SW480 (cell line): ENCODE results near the gene LIMS1.
A peak's percentile ranks its signal among the peaks of the same experiment; 100 is the strongest.
"Not testable (repeated sequence)": the region's sequence is repeated elsewhere in the genome, so short reads cannot be mapped to it uniquely, and the experiment has no call there.

Source experiments
- DNase-seq: peaks from one replicate; pipeline ENCODE4 v3.0.0-alpha.2; 2016; ENCODE audit warnings: low spot score

LIMS1 gene

DNA sequence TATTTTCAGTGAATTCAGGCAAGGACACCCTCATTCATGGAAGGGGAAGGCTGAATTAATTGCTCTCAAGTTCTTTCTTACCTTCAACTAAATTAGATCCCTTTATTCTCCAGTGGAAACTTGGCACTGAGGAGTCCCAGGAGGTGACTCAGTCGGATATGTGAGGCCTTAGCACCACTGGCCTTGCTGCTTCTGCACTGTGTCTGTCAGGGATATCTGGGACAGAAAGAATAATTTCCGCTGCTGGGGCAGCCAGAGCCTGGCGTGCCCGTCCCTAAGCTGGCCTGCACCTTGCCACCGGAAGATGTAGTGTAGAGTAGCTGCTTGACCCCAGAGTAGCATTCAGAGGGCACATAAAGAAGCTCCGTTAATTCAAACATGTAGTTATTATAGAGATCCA, 53.4 kb downstream of the LIMS1 start:
- no peak for DNase-seq

- no peak for DNase-seq
Observed at GRCh38 chr2:108588070-108588668, 53.9 kb downstream of the LIMS1 start.

DNA sequence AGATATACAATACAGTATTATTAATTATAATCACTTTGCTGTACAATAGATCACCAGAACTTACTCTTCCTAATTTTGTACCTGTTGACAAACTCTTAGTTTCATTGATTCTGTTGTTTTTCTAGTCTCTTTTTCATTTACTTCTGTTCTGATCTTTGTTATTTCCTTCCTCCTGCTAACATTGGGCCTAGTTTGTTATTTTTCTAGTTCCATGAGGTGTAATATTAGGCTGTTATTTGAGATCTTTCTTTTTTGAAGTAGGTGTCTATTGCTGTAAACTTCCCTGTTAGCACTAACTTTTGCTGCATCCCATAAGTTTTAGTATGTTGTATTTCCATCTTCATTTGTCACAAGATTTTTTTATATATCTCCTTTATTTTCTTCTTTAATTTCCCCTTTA, 55.1 kb downstream of the LIMS1 start:
- no peak for DNase-seq

- DNase-seq: no peak
Observed at GRCh38 chr2:108589781-108590180, 55.5 kb downstream of the LIMS1 start.

GRCh38 chr2:108591163-108591562, 56.9 kb downstream of the LIMS1 start:
- DNase-seq: no peak

DNA sequence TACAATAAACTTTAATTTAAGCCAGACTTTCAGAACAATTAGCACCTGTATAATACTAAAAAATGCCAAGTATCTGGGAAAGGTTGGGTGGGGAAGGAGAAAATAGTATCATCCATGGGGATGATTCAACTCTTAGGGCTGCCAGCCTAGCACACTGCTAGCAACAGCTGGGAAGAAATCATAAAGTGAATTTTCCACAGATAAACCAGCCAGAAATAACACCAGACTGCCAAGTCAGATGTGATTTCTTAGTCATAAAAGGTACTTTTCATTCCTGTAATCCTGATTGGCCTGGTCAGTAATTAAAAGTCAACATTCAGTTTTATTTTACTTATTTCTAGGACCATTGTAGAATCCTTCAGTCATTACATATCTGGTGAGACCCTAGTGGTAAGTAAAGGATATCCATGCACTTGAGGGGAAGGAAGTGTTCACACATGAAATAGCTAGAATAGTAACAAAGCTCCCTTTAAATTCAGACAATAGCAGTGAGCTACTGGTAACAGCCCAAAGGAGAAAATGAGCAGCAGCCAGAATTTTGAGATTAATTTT, 59.4 kb downstream of the LIMS1 start:
- peak; percentile 78 for DNase-seq

GRCh38 chr2:108594132-108594981, 60.1 kb downstream of the LIMS1 start:
- peak; percentile 93 for DNase-seq

DNA sequence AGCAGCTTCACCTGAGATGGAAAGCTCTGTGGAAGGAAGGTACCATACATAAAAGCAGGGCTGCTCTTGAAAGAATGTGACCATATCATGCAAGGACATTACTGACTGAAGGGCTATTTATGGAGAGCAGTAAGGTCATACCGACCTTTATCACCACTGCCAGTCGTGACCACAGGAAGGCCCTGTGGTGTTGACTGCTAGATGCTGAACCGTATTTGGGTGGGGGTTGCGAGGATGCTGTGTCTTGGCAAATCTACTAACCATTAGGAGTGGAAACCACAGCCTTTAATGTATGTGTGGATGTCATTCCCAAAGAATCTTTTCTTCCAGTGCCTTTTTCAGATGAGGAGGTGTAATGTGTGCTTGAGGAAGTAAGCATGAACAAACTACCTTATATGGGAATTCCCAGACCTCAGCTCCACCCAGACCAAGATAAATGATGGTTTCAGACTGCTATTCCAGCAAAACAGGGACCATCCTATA, 60.8 kb downstream of the LIMS1 start:
- DNase-seq: peak; percentile 99

- DNase-seq: peak; percentile 45
Observed at GRCh38 chr2:108595771-108596170, 61.5 kb downstream of the LIMS1 start.

DNA sequence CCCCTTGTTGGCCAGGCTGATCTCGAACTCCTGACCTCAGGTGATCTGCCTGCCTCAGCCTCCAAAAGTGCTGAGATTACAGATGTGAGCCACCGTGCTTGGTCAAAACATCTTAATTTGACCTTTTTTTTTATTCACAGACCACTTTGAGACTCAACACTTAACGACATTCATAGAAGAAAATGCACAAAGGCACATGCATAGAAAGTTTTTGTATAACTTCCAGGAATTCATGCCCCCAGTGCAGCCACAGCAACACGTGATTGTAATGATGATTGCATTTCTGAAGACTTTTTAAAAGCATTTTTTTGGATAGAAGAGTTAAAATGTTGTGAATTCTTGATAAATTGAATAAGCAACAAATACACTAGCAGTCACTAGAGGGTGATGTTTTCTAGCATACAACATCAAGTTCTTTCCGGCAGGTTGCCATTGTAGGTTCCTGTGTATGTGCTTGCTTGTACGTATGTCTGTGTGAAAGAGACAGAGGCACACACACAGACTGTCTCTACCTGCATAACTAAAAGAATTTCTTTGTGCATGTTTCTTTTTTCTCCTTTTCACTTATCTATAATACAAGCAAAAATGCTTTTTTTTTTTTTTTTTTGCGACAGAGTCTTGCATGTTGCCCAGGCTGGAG, 63.0 kb downstream of the LIMS1 start:
- DNase-seq: peak; percentile 49

GRCh38 chr2:108601199-108601598, 66.9 kb downstream of the LIMS1 start:
- not testable (repeated sequence) for DNase-seq

GRCh38 chr2:108602422-108602821, 68.2 kb downstream of the LIMS1 start:
- no peak for DNase-seq

DNA sequence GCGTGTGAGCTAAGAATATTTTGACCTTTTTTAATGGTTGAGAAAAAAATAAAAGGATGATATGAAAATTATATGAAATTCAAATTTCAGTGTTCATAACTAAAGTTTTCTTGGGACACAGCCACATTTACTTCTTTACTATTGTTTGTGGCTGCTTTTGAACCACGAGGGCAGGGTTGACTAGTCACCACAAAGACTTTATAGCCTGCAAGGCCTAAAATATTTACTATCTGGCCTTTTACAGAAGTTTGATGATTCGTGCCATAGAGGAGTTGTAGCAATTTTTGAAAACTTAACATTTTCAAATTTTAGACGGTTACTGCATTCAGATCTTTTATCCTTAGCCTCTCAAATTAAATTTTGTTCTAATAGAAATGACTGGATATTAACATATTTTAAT, 69.9 kb downstream of the LIMS1 start:
- no peak for DNase-seq

DNA sequence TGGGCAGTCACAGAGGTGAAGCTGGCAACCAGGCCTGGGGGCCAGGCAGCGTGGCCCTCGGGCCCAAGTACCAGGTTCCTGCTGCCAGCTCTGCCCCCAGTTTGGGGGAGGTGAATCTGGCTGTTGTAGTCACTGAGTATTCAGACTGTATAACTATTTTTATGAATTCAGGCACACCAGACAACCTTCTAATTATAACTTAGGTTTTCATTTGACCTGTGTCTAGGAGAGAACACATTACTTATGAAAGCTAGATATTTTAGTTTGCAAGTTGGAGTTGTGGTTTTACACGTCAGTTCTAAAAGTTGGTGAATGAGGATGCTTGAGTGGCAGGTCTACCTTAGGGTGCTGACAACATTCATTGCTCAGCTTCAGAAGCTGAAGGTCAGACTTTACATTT, 71.7 kb downstream of the LIMS1 start:
- no peak for DNase-seq

GRCh38 chr2:108607706-108608301, 73.5 kb downstream of the LIMS1 start:
- DNase-seq: peak; percentile 53

DNA sequence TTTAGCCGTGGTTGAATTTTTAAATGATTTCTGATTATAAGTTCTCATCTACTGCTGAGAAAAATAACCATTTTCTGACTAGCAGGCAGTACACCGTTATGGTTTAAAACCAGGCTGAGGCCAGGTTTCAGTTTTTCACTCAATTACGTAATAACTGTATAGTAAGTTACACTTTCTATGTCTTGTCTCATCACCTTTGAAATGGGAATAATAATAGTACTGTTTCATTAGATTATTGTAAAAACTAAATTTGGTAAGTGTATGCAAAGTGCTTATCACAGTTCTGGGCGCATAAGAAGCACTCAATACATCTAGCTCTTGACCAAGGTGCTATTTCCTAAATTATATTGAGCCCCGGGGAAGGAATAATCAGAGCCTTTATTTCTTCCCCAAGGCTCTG, 76.8 kb downstream of the LIMS1 start:
- no peak for DNase-seq

- no peak for DNase-seq
Observed at GRCh38 chr2:108612153-108612513, 77.9 kb downstream of the LIMS1 start.

- no peak for DNase-seq
Observed at GRCh38 chr2:108612514-108613183, 78.4 kb downstream of the LIMS1 start.

DNA sequence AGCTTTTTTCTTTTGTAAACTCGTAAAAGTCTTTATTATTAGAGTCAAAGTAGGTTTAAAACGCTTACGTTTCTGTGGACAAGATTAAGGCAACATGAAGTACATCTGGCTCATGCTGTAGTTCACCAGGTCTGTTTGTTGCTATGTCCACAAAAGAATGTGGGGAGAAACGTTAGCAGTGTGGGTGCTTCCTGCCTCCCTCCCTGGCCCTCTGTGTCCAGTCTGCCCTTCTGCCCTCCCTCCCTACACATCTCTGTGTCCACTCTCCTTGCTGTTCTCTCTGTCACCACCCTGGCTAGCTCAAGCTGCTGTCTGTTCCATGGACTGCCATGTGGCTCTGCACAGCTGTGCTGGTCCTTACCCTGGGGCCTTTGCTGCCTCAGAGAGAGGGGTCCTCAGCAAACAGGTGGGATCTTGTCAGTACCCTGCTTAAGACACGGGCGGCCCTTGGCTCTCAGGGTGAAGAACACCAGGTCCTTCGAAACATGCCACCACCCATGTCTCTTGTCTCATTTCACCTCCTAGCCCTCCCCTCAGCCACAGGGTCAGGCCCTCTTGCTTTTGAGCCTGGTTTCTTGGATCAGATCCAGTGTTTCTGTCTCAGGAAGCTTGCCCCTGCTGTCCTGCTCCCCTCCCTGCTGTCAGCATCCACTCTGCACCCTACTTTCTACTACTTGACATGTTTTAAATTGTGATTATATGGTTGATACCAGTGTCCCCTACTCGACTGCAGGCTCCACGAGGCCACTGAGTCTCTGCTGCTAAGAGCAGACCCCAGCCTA, 79.2 kb downstream of the LIMS1 start:
- DNase-seq: no peak

GRCh38 chr2:108614043-108614545, 79.8 kb downstream of the LIMS1 start:
- DNase-seq: no peak

DNA sequence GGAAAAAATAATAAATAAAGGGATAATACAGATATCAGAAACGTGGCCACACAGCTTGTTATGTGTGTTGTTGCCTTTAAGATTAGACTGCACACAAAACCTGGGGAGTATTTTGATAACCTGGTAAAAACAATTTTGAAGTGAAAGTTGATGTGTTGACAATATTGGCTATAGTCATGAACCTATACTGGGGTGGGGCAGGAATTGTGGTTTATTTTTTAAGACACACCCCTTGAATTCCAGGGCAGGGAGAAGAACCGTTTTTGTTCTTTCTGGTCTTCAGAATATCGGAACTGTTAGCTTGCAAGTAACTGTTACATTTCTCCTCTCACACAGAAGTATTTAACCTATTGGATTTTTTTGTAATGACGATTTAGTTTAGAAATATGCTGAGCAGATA, 80.4 kb downstream of the LIMS1 start:
- DNase-seq: peak; percentile 54
